Smooth muscle cell (in vitro differentiated cells): ENCODE data around the gene MYOC. TPM values are rescaled to one million over a fixed set of nuclear protein-coding genes. Genes with fewer than 3 reads are reported as not detected.
A peak's percentile ranks its signal among the peaks of the same experiment; 100 is the strongest.

Source experiments
- DNase-seq: peaks from one replicate; lab custom pipeline; 2025; ENCODE audit not compliant: unreplicated experiment; lab: John Stamatoyannopoulos, UW
- H2AFZ ChIP-seq: fragments of 200-600 bp; sonication (generic); 2 replicates; pipeline ENCODE4 v1.6.0; 2016; ENCODE audit warnings: antibody characterized with exemption, low read depth, mild to moderate bottlenecking
- H3F3A ChIP-seq: fragments of 200-600 bp; sonication (generic); 2 replicates; pipeline ENCODE4 v1.6.0; 2017; ENCODE audit warnings: antibody characterized with exemption, low read depth
- H3K27ac ChIP-seq: fragments of 200-600 bp; sonication (generic); 2 replicates; pipeline ENCODE4 v1.5.1; 2016; ENCODE audit warnings: low read depth, mild to moderate bottlenecking
- H3K27me3 ChIP-seq: fragments of 200-600 bp; sonication (generic); 2 replicates; pipeline ENCODE4 v1.6.1; 2016; ENCODE audit warnings: low read depth, mild to moderate bottlenecking
- H3K36me3 ChIP-seq: fragments of 200-600 bp; sonication (generic); 2 replicates; pipeline ENCODE4 v1.5.1; 2016; ENCODE audit warnings: low read depth
- H3K4me1 ChIP-seq: fragments of 200-600 bp; sonication (generic); 2 replicates; pipeline ENCODE4 v1.5.1; 2016; ENCODE audit warnings: low read depth
- H3K4me2 ChIP-seq: fragments of 200-600 bp; sonication (generic); 2 replicates; pipeline ENCODE4 v1.6.0; 2016; ENCODE audit warnings: mild to moderate bottlenecking
- H3K4me3 ChIP-seq: fragments of 200-600 bp; sonication (generic); 2 replicates; pipeline ENCODE4 v1.5.1; 2016; ENCODE audit warnings: mild to moderate bottlenecking
- H3K79me2 ChIP-seq: fragments of 200-600 bp; sonication (generic); 2 replicates; pipeline ENCODE4 v1.6.0; 2016; ENCODE audit warnings: low read depth, mild to moderate bottlenecking
- H3K9ac ChIP-seq: fragments of 200-600 bp; sonication (generic); 2 replicates; pipeline ENCODE4 v1.6.0; 2016; ENCODE audit warnings: low read depth
- H3K9me3 ChIP-seq: fragments of 200-600 bp; sonication (generic); replicated peaks from 2 replicates; pipeline ENCODE4 v1.5.1; 2016; ENCODE audit warnings: low read depth
- H4K20me1 ChIP-seq: fragments of 200-600 bp; sonication (generic); 2 replicates; pipeline ENCODE4 v1.6.0; 2016; ENCODE audit warnings: low read depth
- CTCF ChIP-seq: fragments of 200-600 bp; sonication (generic); IDR thresholded peaks from 2 replicates; pipeline ENCODE4 v1.5.1; 2017; ENCODE audit warnings: borderline replicate concordance, mild to moderate bottlenecking, antibody characterized with exemption; ENCODE audit not compliant: insufficient read depth, poor library complexity, severe bottlenecking
- WGBS: methylation state at CpG from one replicate; pipeline ENCODE4 v1.1.7; 2016; ENCODE audit warnings: low lambda C conversion rate; 5-methylcytosine and 5-hydroxymethylcytosine counted together
- polyA plus RNA-seq: library from polyadenylated mRNA; unstranded; fragments of >200 nt; fragmentation: Nextera tagmentation; extraction: Ambion mirVana; gene quantifications from 2 replicates; pipeline ENCODE4 v1.2.1, GENCODE V29; 2016
- total RNA-seq: library from RNA; depleted of rRNA; stranded (reverse); fragments of >200 nt; gene quantifications from 2 replicates; pipeline ENCODE4 v1.2.3, GENCODE V29; 2014

The MYOC gene
- total and polyA plus RNA-seq, 2 experiments from 2014 or later, result not detected

DNA sequence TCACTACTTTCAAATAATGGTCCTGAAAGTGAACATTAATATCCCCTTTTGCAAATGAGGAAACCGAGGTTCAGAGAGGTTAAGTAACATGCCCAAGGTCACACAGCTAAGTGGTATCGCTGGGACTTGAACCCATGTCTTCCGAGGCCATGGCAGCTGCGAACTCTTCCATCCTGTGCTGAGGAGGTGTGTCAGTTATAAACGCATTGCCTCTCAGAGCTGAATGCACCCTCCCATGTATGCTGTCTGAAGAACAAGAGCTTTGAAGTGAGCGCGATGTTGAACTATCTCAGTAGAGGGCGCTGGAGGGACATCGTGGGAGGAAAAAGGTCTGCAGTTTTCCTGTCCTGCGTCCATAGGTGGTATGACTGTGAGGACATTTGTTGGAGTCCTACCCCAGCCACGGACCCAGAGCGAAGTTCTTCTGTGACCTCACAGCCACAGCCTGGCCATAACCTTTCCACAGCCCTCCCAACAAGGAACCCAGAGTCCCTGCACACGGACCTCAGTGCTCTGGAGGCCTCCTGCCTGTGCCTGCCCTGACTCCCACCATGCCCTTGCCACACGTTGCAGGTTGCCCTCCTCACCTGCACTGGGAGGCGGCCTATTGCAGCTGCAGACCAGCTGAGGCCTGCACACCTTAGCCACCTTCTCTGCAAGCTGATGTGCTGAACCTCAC is 7.5 kb downstream of the MYOC start:
- 24% methylated on average over 15 of the region's 15 CpGs for WGBS

DNA sequence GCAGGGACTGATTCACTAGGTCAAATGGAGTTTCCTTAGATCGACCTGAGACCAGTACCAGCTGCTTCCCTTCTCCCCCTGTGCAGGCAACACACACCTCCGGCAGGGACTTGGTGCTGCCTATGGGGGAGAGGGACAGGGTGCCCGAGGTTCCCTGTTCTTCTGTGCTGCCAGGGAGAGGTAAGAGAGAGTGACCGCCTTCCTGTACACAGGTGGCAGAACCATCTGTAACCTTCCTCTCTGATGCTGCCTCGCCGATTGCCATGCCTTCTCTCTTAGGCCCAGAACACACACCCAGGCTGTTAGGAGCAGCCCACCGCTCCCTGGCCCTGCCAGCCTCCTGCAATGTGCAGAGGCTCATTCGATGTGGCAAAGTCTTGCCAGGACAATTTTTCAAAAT is 9.3 kb downstream of the MYOC start:
- TF ChIP-seq CTCF, result no peak
- no peaks in the 10 kb centered on the region for H3K9me3 ChIP-seq
- no peak overlapping the region for H2AFZ ChIP-seq
- WGBS, result 93% methylated on average over 8 of the region's 8 CpGs
- no peaks in the 10 kb centered on the region for H4K20me1 ChIP-seq
- DNase-seq, result no peak
- H3K4me1 ChIP-seq, result no peaks in the 10 kb centered on the region
- no peak overlapping the region for H3K9ac ChIP-seq
- no peaks in the 10 kb centered on the region for H3K27me3 ChIP-seq
- H3K79me2 ChIP-seq, result no peaks in the 10 kb centered on the region
- H3K4me3 ChIP-seq, result no peak overlapping the region
- no peaks in the 10 kb centered on the region for H3F3A ChIP-seq
- H3K27ac ChIP-seq, result no peak overlapping the region
- no peak overlapping the region for H3K4me2 ChIP-seq
- no peaks in the 10 kb centered on the region for H3K36me3 ChIP-seq

More for the DNA sequence above, 7.5 kb downstream of the MYOC start:
- no peaks in the 10 kb centered on the region for H3K36me3 ChIP-seq
- DNase-seq, result no peak
- H4K20me1 ChIP-seq, result no peaks in the 10 kb centered on the region
- no peak overlapping the region for H3K9ac ChIP-seq
- TF ChIP-seq CTCF, result peak; percentile 70
- H3F3A ChIP-seq, result no peaks in the 10 kb centered on the region
- H3K9me3 ChIP-seq, result no peaks in the 10 kb centered on the region
- peak overlapping the region; percentile 16 for H3K4me2 ChIP-seq
- peak overlapping the region; percentile 24 for H2AFZ ChIP-seq
- no peaks in the 10 kb centered on the region for H3K4me1 ChIP-seq
- H3K79me2 ChIP-seq, result no peaks in the 10 kb centered on the region
- H3K4me3 ChIP-seq, result no peak overlapping the region
- no peaks in the 10 kb centered on the region for H3K27me3 ChIP-seq
- H3K27ac ChIP-seq, result no peak overlapping the region

DNA sequence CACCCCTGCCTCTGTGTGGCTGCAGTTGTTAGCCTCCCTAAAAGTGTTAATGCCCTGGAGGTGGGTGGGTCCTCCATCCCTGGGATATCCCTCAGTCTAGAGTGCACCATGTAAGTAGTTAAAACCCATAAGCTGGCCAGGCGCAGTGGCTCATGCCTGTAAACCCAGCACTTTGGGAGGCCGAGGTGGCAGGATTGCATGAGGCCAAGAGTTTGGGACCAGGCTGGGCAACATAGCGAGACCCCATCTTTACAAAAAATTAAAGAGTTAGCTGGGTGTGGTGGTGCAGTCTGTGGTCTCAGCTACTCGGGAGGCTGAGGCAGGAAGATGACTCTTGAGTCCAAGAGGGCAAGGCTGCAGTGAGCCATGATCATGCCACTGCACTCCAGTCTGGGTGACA is 10.3 kb downstream of the MYOC start:
- Histone ChIP-seq H2AFZ (no peak overlapping the region), H3K4me1 (no peaks in the 10 kb centered on the region), H3K79me2 (no peaks in the 10 kb centered on the region), H3K36me3 (no peaks in the 10 kb centered on the region), H3K4me2 (no peak overlapping the region), H3F3A (no peaks in the 10 kb centered on the region), H3K9ac (no peak overlapping the region), H3K27me3 (no peaks in the 10 kb centered on the region), H4K20me1 (no peaks in the 10 kb centered on the region), H3K4me3 (no peak overlapping the region), H3K27ac (no peak overlapping the region), H3K9me3 (no peaks in the 10 kb centered on the region)
- no peak for TF ChIP-seq CTCF
- DNase-seq, result no peak
- 89% methylated on average over 4 of the region's 4 CpGs for WGBS
